HEK293 (cell line): ENCODE measurements around the gene FASTKD3.

ENCODE experiments used
- CTCF ChIA-PET: fragments of 350-600 bp; formaldehyde crosslinking; extraction: SDS; loops from one replicate; lab custom pipeline; 2021; ENCODE audit warnings: antibody characterized with exemption; lab: Yijun Ruan, JAX
- POLR2A ChIA-PET: fragments of 300-600 bp; formaldehyde crosslinking; extraction: SDS; loops from one replicate; lab custom pipeline; 2020; ENCODE audit warnings: antibody characterized with exemption, inconsistent platforms; lab: Yijun Ruan, JAX
- H3K27ac ChIP-seq: fragments of 200-500 bp; sonication (Bioruptor generic); 2 replicates; pipeline ENCODE4 v1.5.1; 2014; ENCODE audit warnings: low read depth, low read length, control low read depth, inconsistent platforms; ENCODE audit errors: extremely low read depth
- H3K36me3 ChIP-seq, 2 experiments: fragments of 200-500 bp in 1 of 2; sonication (Bioruptor generic) in 1 of 2; 1 replicate in 1 of 2; 2 replicates in 1 of 2; pipeline ENCODE4 v1.5.1; 2014 to 2017; ENCODE audit warnings: inconsistent platforms in 2 of 2, low read length in 2 of 2; ENCODE audit not compliant: control insufficient read depth in 2 of 2, insufficient read depth in 1 of 2
- H3K4me1 ChIP-seq: fragments of 200-500 bp; sonication (Bioruptor generic); 2 replicates; pipeline ENCODE4 v1.5.1; 2014; ENCODE audit warnings: mild to moderate bottlenecking, low read length, inconsistent platforms; ENCODE audit not compliant: control insufficient read depth, insufficient read depth
- H3K4me3 ChIP-seq: 2 replicates; pipeline ENCODE4 v1.5.1; 2011; ENCODE audit warnings: low read depth, mild to moderate bottlenecking, control low read depth, low read length, moderate library complexity
- H3K9me3 ChIP-seq: fragments of 200-500 bp; sonication (Bioruptor generic); 2 replicates; pipeline ENCODE4 v1.5.1; 2014; ENCODE audit warnings: low read depth, low read length, inconsistent platforms; ENCODE audit not compliant: control insufficient read depth, insufficient read depth
- ATF2 ChIP-seq: fragments of 450-650 bp; formaldehyde crosslinking; IDR thresholded peaks from 2 replicates; pipeline ENCODE4 v1.5.1; 2016; ENCODE audit warnings: missing biosample characterization, missing genetic modification characterization, low read depth
- BCL11A ChIP-seq: fragments of 450-650 bp; formaldehyde crosslinking; IDR thresholded peaks from 2 replicates; pipeline ENCODE4 v1.5.1; 2016; ENCODE audit warnings: low read depth, missing biosample characterization, missing genetic modification characterization
- INSM2 ChIP-seq: fragments of 450-650 bp; formaldehyde crosslinking; IDR thresholded peaks from 2 replicates; pipeline ENCODE4 v1.5.1; 2016; ENCODE audit warnings: missing biosample characterization, missing genetic modification characterization
- KLF1 ChIP-seq: fragments of 450-650 bp; formaldehyde crosslinking; IDR thresholded peaks from 2 replicates; pipeline ENCODE4 v1.5.1; 2016; ENCODE audit warnings: missing biosample characterization, missing genetic modification characterization
- PRDM1 ChIP-seq: fragments of 450-650 bp; formaldehyde crosslinking; IDR thresholded peaks from 2 replicates; pipeline ENCODE4; 2016; ENCODE audit warnings: missing biosample characterization, missing genetic modification characterization
- PRDM10 ChIP-seq: fragments of 450-650 bp; formaldehyde crosslinking; IDR thresholded peaks from 2 replicates; pipeline ENCODE4 v1.5.1; 2016; ENCODE audit warnings: missing biosample characterization, missing genetic modification characterization
- SCRT2 ChIP-seq: fragments of 450-650 bp; formaldehyde crosslinking; IDR thresholded peaks from 2 replicates; pipeline ENCODE4 v1.5.1; 2016; ENCODE audit warnings: missing biosample characterization, missing genetic modification characterization
- ZBTB48 ChIP-seq: fragments of 450-650 bp; formaldehyde crosslinking; IDR thresholded peaks from 2 replicates; pipeline ENCODE4 v1.5.1; 2016; ENCODE audit warnings: missing biosample characterization, missing genetic modification characterization
- ZFP69B ChIP-seq: fragments of 450-650 bp; formaldehyde crosslinking; IDR thresholded peaks from 2 replicates; pipeline ENCODE4 v1.5.1; 2016; ENCODE audit warnings: missing biosample characterization, missing genetic modification characterization
- ZNF133 ChIP-seq: fragments of 450-650 bp; formaldehyde crosslinking; IDR thresholded peaks from 2 replicates; pipeline ENCODE4 v1.5.1; 2016; ENCODE audit warnings: missing biosample characterization, missing genetic modification characterization
- ZNF155 ChIP-seq: fragments of 450-650 bp; formaldehyde crosslinking; IDR thresholded peaks from 2 replicates; pipeline ENCODE4 v1.5.1; 2016; ENCODE audit warnings: missing biosample characterization, missing genetic modification characterization
- ZNF169 ChIP-seq: fragments of 450-650 bp; formaldehyde crosslinking; IDR thresholded peaks from 2 replicates; pipeline ENCODE4 v1.5.1; 2016; ENCODE audit warnings: missing biosample characterization, missing genetic modification characterization
- ZNF24 ChIP-seq: fragments of 450-650 bp; formaldehyde crosslinking; IDR thresholded peaks from 2 replicates; pipeline ENCODE4 v1.5.1; 2016; ENCODE audit warnings: missing biosample characterization, missing genetic modification characterization
- ZNF366 ChIP-seq: fragments of 450-650 bp; formaldehyde crosslinking; conservative IDR thresholded peaks from 2 replicates; pipeline ENCODE4 v1.5.1; 2016; ENCODE audit warnings: missing biosample characterization, missing genetic modification characterization
- ZNF48 ChIP-seq: fragments of 450-650 bp; formaldehyde crosslinking; IDR thresholded peaks from 2 replicates; pipeline ENCODE4 v1.5.1; 2016; ENCODE audit warnings: missing biosample characterization, missing genetic modification characterization
- ZNF549 ChIP-seq: fragments of 450-650 bp; IDR thresholded peaks from 2 replicates; pipeline ENCODE4 v1.5.1; 2018; ENCODE audit warnings: missing biosample characterization, missing genetic modification characterization, mild to moderate bottlenecking, inconsistent platforms, moderate library complexity
- ZNF555 ChIP-seq: fragments of 450-650 bp; formaldehyde crosslinking; conservative IDR thresholded peaks from 2 replicates; pipeline ENCODE4 v1.5.1; 2017; ENCODE audit warnings: missing biosample characterization, mild to moderate bottlenecking, missing genetic modification characterization, inconsistent platforms
- ZNF560 ChIP-seq: fragments of 450-650 bp; formaldehyde crosslinking; IDR thresholded peaks from 2 replicates; pipeline ENCODE4 v1.5.1; 2017; ENCODE audit warnings: missing biosample characterization, missing genetic modification characterization, borderline replicate concordance
- ZNF792 ChIP-seq: fragments of 450-650 bp; formaldehyde crosslinking; IDR thresholded peaks from 2 replicates; pipeline ENCODE4 v1.5.1; 2016; ENCODE audit warnings: missing biosample characterization, missing genetic modification characterization
- ZSCAN23 ChIP-seq: fragments of 450-650 bp; formaldehyde crosslinking; IDR thresholded peaks from 2 replicates; pipeline ENCODE4 v1.5.1; 2016; ENCODE audit warnings: missing biosample characterization, missing genetic modification characterization
- TF ChIP-seq, protein P1 (sequence below): fragments of 450-650 bp; formaldehyde crosslinking; IDR thresholded peaks from 2 replicates; pipeline ENCODE4 v1.5.1; 2016; ENCODE audit warnings: missing biosample characterization, missing genetic modification characterization
- TF ChIP-seq, protein P2 (sequence below): fragments of 450-650 bp; formaldehyde crosslinking; IDR thresholded peaks from 2 replicates; pipeline ENCODE4 v1.5.1; 2016; ENCODE audit warnings: missing biosample characterization, missing genetic modification characterization

Gene FASTKD3

GRCh38 chr5:7867260-7867659, 1.6 kb downstream of the FASTKD3 start:
- CTCF ChIA-PET: interaction anchor here (2.4 kb wide), 1 partner anchor 10 kb away, joined by 17 read pairs; no protein-coding TSS in a partner anchor
- no peak overlapping the region for H3K27ac ChIP-seq
- H3K9me3 ChIP-seq: no peaks in the 10 kb centered on the region
- peaks cover 17% of the 10 kb centered on the region for H3K4me1 ChIP-seq
- TF ChIP-seq ZNF549 (tag by site-specific recombination) (no peak), ZNF555 (no peak), ZNF792 (tag by site-specific recombination) (no peak), SCRT2 (peak; percentile 96)
- TF ChIP-seq, protein P1, sequence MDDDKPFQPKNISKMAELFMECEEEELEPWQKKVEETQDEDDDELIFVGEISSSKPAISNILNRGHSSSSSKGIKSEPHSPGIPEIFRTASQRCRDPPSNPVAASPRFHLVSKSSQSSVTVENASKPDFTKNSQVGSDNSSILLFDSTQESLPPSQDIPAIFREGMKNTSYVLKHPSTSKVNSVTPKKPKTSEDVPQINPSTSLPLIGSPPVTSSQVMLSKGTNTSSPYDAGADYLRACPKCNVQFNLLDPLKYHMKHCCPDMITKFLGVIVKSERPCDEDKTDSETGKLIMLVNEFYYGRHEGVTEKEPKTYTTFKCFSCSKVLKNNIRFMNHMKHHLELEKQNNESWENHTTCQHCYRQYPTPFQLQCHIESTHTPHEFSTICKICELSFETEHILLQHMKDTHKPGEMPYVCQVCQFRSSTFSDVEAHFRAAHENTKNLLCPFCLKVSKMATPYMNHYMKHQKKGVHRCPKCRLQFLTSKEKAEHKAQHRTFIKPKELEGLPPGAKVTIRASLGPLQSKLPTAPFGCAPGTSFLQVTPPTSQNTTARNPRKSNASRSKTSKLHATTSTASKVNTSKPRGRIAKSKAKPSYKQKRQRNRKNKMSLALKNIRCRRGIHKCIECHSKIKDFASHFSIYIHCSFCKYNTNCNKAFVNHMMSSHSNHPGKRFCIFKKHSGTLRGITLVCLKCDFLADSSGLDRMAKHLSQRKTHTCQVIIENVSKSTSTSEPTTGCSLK: no peak
- TF ChIP-seq, all 188 proteins: peak for 1
- Histone ChIP-seq H3K36me3 (peaks cover 31 to 57% of the 10 kb centered on the region in 2 experiments), H3K4me3 (no peak overlapping the region)
- POLR2A ChIA-PET: interaction anchor here (3.3 kb wide), 1 partner anchor 10 kb away, joined by 22 read pairs; no protein-coding TSS in a partner anchor

GRCh38 chr5:7866196-7866595, 2.6 kb downstream of the FASTKD3 start:
- peaks cover 41 to 56% of the 10 kb centered on the region in 2 experiments for H3K36me3 ChIP-seq
- no peaks in the 10 kb centered on the region for H3K9me3 ChIP-seq
- ChIA-PET POLR2A (no interaction called here), CTCF (interaction anchor here (0.7 to 2.4 kb wide), 2 partner anchors 9 to 13 kb away, joined by 5 to 17 read pairs; no protein-coding TSS in a partner anchor)
- H3K4me1 ChIP-seq: peaks cover 13% of the 10 kb centered on the region
- no peak overlapping the region for H3K4me3 ChIP-seq
- no peak overlapping the region for H3K27ac ChIP-seq
- TF ChIP-seq PRDM10 (no peak), INSM2 (tag by site-specific recombination) (no peak), ZNF792 (tag by site-specific recombination) (no peak), ZNF169 (no peak), BCL11A (tag by site-specific recombination) (no peak), ZBTB48 (tag by site-specific recombination) (no peak), ZNF24 (tag by site-specific recombination) (no peak), ZNF366 (tag by site-specific recombination) (no peak), ZNF133 (tag by site-specific recombination) (no peak), ZNF48 (tag by site-specific recombination) (no peak), ZFP69B (no peak), PRDM1 (tag by site-specific recombination) (no peak), KLF1 (tag by site-specific recombination) (no peak), ZNF155 (tag by site-specific recombination) (no peak), ZNF560 (tag by site-specific recombination) (no peak), ATF2 (no peak), ZSCAN23 (tag by site-specific recombination) (no peak)
- TF ChIP-seq, protein P2, sequence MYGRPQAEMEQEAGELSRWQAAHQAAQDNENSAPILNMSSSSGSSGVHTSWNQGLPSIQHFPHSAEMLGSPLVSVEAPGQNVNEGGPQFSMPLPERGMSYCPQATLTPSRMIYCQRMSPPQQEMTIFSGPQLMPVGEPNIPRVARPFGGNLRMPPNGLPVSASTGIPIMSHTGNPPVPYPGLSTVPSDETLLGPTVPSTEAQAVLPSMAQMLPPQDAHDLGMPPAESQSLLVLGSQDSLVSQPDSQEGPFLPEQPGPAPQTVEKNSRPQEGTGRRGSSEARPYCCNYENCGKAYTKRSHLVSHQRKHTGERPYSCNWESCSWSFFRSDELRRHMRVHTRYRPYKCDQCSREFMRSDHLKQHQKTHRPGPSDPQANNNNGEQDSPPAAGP (tag by site-specific recombination): no peak
